AG04450 (cell line): ENCODE measurements around the gene PPM1A. TPM values are rescaled to one million over a fixed set of nuclear protein-coding genes. Genes with fewer than 3 reads are reported as not detected.

Experiments
- CTCF ChIA-PET: fragments of 300-600, 350-600 bp; formaldehyde crosslinking; extraction: SDS; loops from one replicate; lab custom pipeline; 2022; ENCODE audit warnings: antibody characterized with exemption, inconsistent platforms; lab: Charles Lee
- POLR2A ChIA-PET: fragments of 350-600 bp; formaldehyde crosslinking; extraction: SDS; loops from one replicate; lab custom pipeline; 2021; ENCODE audit warnings: antibody characterized with exemption, inconsistent platforms; lab: Yijun Ruan, JAX
- DNase-seq: peaks from one replicate; pipeline ENCODE4 v3.0.0-alpha.2; 2011; ENCODE audit warnings: low read depth, low spot score
- H3K27ac ChIP-seq: one replicate; pipeline ENCODE4 v1.5.1; 2012; ENCODE audit warnings: low read depth, low read length, control low read depth
- H3K27me3 ChIP-seq: one replicate; pipeline ENCODE4 v1.6.0; 2012; ENCODE audit warnings: low read length; ENCODE audit not compliant: control insufficient read depth, insufficient read depth
- H3K4me3 ChIP-seq: 2 replicates; pipeline ENCODE4 v1.5.1; 2011; ENCODE audit warnings: mild to moderate bottlenecking, low read depth, low read length, control low read depth
- H3K9me3 ChIP-seq: 2 replicates; pipeline ENCODE4 v1.5.1; 2012; ENCODE audit warnings: low read length; ENCODE audit not compliant: control insufficient read depth, insufficient read depth
- CTCF ChIP-seq: IDR thresholded peaks from 2 replicates; pipeline ENCODE4 v1.5.1; 2011; ENCODE audit warnings: low read depth, low read length, control low read depth, inconsistent platforms
- polyA plus RNA-seq: library from polyadenylated mRNA; depleted of rRNA; stranded (reverse); fragments of >200 nt; gene quantifications from 2 replicates; pipeline ENCODE4 v1.2.3, GENCODE V29; 2011

PPM1A gene
- polyA plus RNA-seq, 1 experiment = 44.1 TPM

GRCh38 chr14:60212503-60213371, 36.3 kb upstream of the PPM1A start:
- H3K27ac ChIP-seq = no peak overlapping the region
- ChIA-PET CTCF (interaction anchor here (0.6 kb wide), 1 partner anchor 250 kb away, joined by 3 read pairs; no protein-coding TSS in a partner anchor), POLR2A (no interaction called here)
- no peaks in the 10 kb centered on the region for H3K9me3 ChIP-seq
- DNase-seq = no peak
- H3K27me3 ChIP-seq = peaks cover 7% of the 10 kb centered on the region
- TF ChIP-seq CTCF = no peak
- no peak overlapping the region for H3K4me3 ChIP-seq

- H3K27ac ChIP-seq = no peak overlapping the region
- TF ChIP-seq CTCF = no peak
- ChIA-PET CTCF (no interaction called here), POLR2A (no interaction called here)
- H3K9me3 ChIP-seq = no peaks in the 10 kb centered on the region
- H3K4me3 ChIP-seq = no peak overlapping the region
- peaks cover 4% of the 10 kb centered on the region for H3K27me3 ChIP-seq
- no peak for DNase-seq
These were observed 35.0 kb upstream of the PPM1A start for GRCh38 chr14:60214003-60214402.

GRCh38 chr14:60214415-60215126, 34.5 kb upstream of the PPM1A start:
- Histone ChIP-seq H3K27me3 (peaks cover 4% of the 10 kb centered on the region), H3K27ac (no peak overlapping the region), H3K9me3 (no peaks in the 10 kb centered on the region), H3K4me3 (no peak overlapping the region)
- DNase-seq = no peak
- ChIA-PET CTCF (interaction anchor here (1.2 kb wide), 1 partner anchor 29 kb away, joined by 3 read pairs; no protein-coding TSS in a partner anchor), POLR2A (no interaction called here)
- no peak for TF ChIP-seq CTCF

GRCh38 chr14:60215127-60215444, 33.9 kb upstream of the PPM1A start:
- no peak overlapping the region for H3K4me3 ChIP-seq
- H3K27me3 ChIP-seq = peaks cover 4% of the 10 kb centered on the region
- H3K27ac ChIP-seq = no peak overlapping the region
- DNase-seq = no peak
- ChIA-PET CTCF (interaction anchor here (1.2 kb wide), 1 partner anchor 30 kb away, joined by 3 read pairs; no protein-coding TSS in a partner anchor), POLR2A (no interaction called here)
- H3K9me3 ChIP-seq = no peaks in the 10 kb centered on the region
- TF ChIP-seq CTCF = no peak
